RWPE2 (cell line): ENCODE data around the gene UBE3C.

Experiments
- ATAC-seq: fragments of 200-7000 bp; cut with Tn5 transposase; 3 replicates; pipeline ENCODE4 v1.9.1; 2021; ENCODE audit warnings: low read depth
- DNase-seq: peaks from one replicate; pipeline ENCODE4 v3.0.0-alpha.2; 2020; ENCODE audit warnings: low spot score
- H3K27ac ChIP-seq: fragments of 450-650 bp; 2 replicates; pipeline ENCODE4 v1.5.1; 2017; ENCODE audit warnings: mild to moderate bottlenecking; ENCODE audit not compliant: poor library complexity, severe bottlenecking
- H3K27me3 ChIP-seq: fragments of 250-450 bp; sonication (Bioruptor Pico); 2 replicates; pipeline ENCODE4 v1.5.1; 2021; ENCODE audit warnings: mild to moderate bottlenecking, moderate library complexity; ENCODE audit not compliant: insufficient read depth, poor library complexity, severe bottlenecking
- H3K36me3 ChIP-seq: fragments of 250-450 bp; sonication (Bioruptor Pico); 2 replicates; pipeline ENCODE4 v1.5.1; 2020; ENCODE audit warnings: low read depth, mild to moderate bottlenecking, moderate library complexity
- H3K4me1 ChIP-seq: fragments of 250-450 bp; sonication (Bioruptor Pico); 2 replicates; pipeline ENCODE4 v1.5.1; 2021; ENCODE audit warnings: mild to moderate bottlenecking, moderate library complexity; ENCODE audit not compliant: insufficient read depth, poor library complexity, severe bottlenecking
- H3K4me3 ChIP-seq: fragments of 250-450 bp; sonication (Bioruptor Pico); 2 replicates; pipeline ENCODE4 v1.5.1; 2021; ENCODE audit warnings: mild to moderate bottlenecking, moderate library complexity; ENCODE audit not compliant: severe bottlenecking
- H3K9me3 ChIP-seq: fragments of 250-450 bp; sonication (Bioruptor Pico); 2 replicates; pipeline ENCODE4 v1.5.1; 2021; ENCODE audit warnings: mild to moderate bottlenecking, moderate library complexity; ENCODE audit not compliant: severe bottlenecking
- CTCF ChIP-seq: fragments of 450-650 bp; IDR thresholded peaks from one replicate; pipeline ENCODE4 v1.5.1; 2017; ENCODE audit warnings: mild to moderate bottlenecking, moderate library complexity; ENCODE audit not compliant: poor library complexity, severe bottlenecking

The UBE3C gene

GRCh38 chr7:157318015-157318706, 179.4 kb downstream of the UBE3C start:
- ATAC-seq (peak; percentile 87), DNase-seq (no peak)
- TF ChIP-seq CTCF, result no peak
- Histone ChIP-seq H3K4me1 (peaks cover 26% of the 10 kb centered on the region), H3K27ac (peak overlapping the region; percentile 85), H3K9me3 (no peaks in the 10 kb centered on the region), H3K27me3 (no peaks in the 10 kb centered on the region), H3K36me3 (no peaks in the 10 kb centered on the region), H3K4me3 (no peak overlapping the region)
